Ovary (tissue), 9 donors: ENCODE results near the gene AFF3. TPM values are rescaled to one million over a fixed set of nuclear protein-coding genes. Genes with fewer than 3 reads are reported as not detected.

Source experiments
- DNase-seq, 5 donors: peaks; one replicate each; pipeline ENCODE4 v3.0.0-alpha.2; 2019 to 2020
- H3K27ac ChIP-seq, 2 donors: fragments of 200-600 bp; one replicate each; pipeline versions ENCODE4 v1.5.1 to v1.8.0; 2019 to 2022
- H3K27me3 ChIP-seq: fragments of 200-600 bp; one replicate; pipeline ENCODE4 v1.8.0; 2022
- H3K36me3 ChIP-seq: fragments of 200-600 bp; sonication (generic); one replicate; pipeline ENCODE4 v1.5.1; 2019
- H3K4me1 ChIP-seq: one replicate; pipeline ENCODE4 v1.8.1; 2013; ENCODE audit warnings: mild to moderate bottlenecking, moderate library complexity; ENCODE audit not compliant: insufficient read depth
- H3K4me3 ChIP-seq: fragments of 200-600 bp; sonication (generic); one replicate; pipeline ENCODE4 v1.5.1; 2017
- H3K9me3 ChIP-seq, 2 donors: fragments of 200-600 bp in 1 of 2; sonication (generic) in 1 of 2; one replicate each; pipeline versions ENCODE4 v1.5.1 to v1.8.1; 2013 to 2019; ENCODE audit warnings: mild to moderate bottlenecking in 1 of 2, moderate library complexity in 1 of 2
- EP300 ChIP-seq: sonication (generic); formaldehyde crosslinking; IDR thresholded peaks from one replicate; pipeline ENCODE4 v1.6.1; 2017; ENCODE audit warnings: antibody characterized with exemption
- POLR2A ChIP-seq: fragments of 450-650 bp; IDR thresholded peaks from one replicate; pipeline ENCODE4 v1.6.1; 2017; ENCODE audit warnings: antibody characterized with exemption, mild to moderate bottlenecking, moderate library complexity
- WGBS, 3 donors: extraction: QIAGEN DNeasy Blood & Tissue Kit in 1 of 3; methylation state at CpG; one replicate each; pipeline versions ENCODE4 v1.1.5 to v1.1.7; 2013 to 2017; 5-methylcytosine and 5-hydroxymethylcytosine counted together
- intact Hi-C, 4 donors: fragments of 100-400 bp; cut with DNase I; formaldehyde crosslinking; loops; one replicate each; pipeline versions ENCODE4 v1.11.0 to v1.15.1; 2022 to 2023
- polyA plus RNA-seq, 2 donors: library from polyadenylated mRNA; stranded (reverse); fragments of 200-250 nt in 1 of 2; fragments of 350-450 nt in 1 of 2; fragmentation: Illumina TruSeq in 1 of 2; extraction: RNeasy Lipid Tissue Mini Kit (QIAGEN cat#74804) in 1 of 2; gene quantifications; one replicate each; pipeline ENCODE4 v1.2.3, GENCODE V29; 2013 to 2014
- total RNA-seq, 7 donors: library from RNA; depleted of rRNA in 2 of 7; stranded (reverse); fragments of >200 nt in 2 of 7; fragmentation: NEBNext Ultra II Directional in 3 of 7; extraction: Animal tissue kit (Norgen Biotek cat#: 25700) in 3 of 7; gene quantifications; one replicate each; pipeline versions ENCODE4 v1.1.0 to v1.2.4, GENCODE V29; 2016 to 2023
- TF ChIP-seq, protein P1 (sequence below), 3 donors: fragments of 450-650 bp in 2 of 3; fragments of 200-600 bp in 1 of 3; IDR thresholded peaks; one replicate each; pipeline versions ENCODE4 v1.5.1 to v1.8.0; 2016 to 2022; ENCODE audit warnings: antibody characterized with exemption in 3 of 3, mild to moderate bottlenecking in 1 of 3
- donor health status: DM: no; HTN: no; CAD: no; lungs with moderate emphysema.
- donor health status: DM: no; HTN: no; CAD: no.
- donor health status: Bipolar disorder and iron deficiency.
- donor health status: DM: yes; HTN: yes; CAD: no.
- donor health status: DM: no; HTN: no; CAD: no.
- donor health status: DM: yes; HTN: yes; CAD: no.

AFF3 gene
- total and polyA plus RNA-seq, 9 donors: 5.9 to 40.8 (median 25.7) TPM

DNA sequence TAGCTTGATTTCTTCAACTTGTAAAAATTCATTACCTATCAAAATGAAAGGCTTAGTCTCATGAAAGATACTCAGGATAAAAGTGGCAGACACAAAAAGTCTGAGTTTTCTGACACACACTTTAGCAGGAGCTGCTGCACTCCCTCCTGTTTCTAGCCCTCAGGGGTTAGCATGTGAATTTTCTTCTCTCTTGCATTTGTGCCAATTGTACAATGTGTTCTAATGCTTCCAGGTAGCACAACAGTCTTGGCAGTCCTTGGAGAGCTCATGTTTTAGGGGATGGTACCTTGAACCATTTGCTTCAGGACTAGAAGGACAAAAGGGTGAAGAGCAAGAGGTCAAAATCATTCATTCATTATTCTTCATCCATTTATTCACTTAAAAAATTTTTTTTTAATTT is 316.8 kb downstream of the AFF3 start:
- intact Hi-C loops: no loop called here
- Histone ChIP-seq H3K4me1 (peaks cover 5% of the 10 kb centered on the region), H3K9me3 (no peaks in the 10 kb centered on the region), H3K36me3 (no peaks in the 10 kb centered on the region), H3K4me3 (no peak overlapping the region), H3K27me3 (no peaks in the 10 kb centered on the region), H3K27ac (no peak overlapping the region)
- no peak for DNase-seq
- TF ChIP-seq, protein P1, sequence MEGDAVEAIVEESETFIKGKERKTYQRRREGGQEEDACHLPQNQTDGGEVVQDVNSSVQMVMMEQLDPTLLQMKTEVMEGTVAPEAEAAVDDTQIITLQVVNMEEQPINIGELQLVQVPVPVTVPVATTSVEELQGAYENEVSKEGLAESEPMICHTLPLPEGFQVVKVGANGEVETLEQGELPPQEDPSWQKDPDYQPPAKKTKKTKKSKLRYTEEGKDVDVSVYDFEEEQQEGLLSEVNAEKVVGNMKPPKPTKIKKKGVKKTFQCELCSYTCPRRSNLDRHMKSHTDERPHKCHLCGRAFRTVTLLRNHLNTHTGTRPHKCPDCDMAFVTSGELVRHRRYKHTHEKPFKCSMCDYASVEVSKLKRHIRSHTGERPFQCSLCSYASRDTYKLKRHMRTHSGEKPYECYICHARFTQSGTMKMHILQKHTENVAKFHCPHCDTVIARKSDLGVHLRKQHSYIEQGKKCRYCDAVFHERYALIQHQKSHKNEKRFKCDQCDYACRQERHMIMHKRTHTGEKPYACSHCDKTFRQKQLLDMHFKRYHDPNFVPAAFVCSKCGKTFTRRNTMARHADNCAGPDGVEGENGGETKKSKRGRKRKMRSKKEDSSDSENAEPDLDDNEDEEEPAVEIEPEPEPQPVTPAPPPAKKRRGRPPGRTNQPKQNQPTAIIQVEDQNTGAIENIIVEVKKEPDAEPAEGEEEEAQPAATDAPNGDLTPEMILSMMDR (IDR thresholded peaks at IDR 0.05): no peak
- no peak for TF ChIP-seq EP300
- TF ChIP-seq POLR2A: no peak

DNA sequence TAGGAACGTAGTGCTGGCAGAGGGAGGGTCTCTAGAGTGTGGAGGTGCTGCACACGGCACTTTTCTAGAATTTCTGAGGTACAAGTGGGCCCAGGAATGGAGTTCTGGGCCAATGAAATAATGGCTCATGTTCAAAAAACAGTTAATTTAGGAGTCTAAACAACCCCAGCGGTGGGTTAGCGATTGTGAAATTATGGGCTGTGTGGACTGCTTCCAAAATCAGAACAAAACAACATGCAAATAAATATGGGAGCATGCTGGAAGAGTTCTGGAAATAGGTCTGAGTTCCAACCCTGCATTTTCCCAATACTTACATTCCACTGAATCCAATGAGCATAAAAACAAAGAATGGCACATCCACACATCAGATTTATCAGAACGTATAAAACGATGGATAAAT is 317.6 kb downstream of the AFF3 start:
- DNase-seq: no peak
- no peaks in the 10 kb centered on the region for H3K9me3 ChIP-seq
- no peak overlapping the region for H3K4me3 ChIP-seq
- intact Hi-C loops: no loop called here
- TF ChIP-seq, protein P1 (IDR thresholded peaks at IDR 0.05): no peak
- TF ChIP-seq EP300: no peak
- no peak for TF ChIP-seq POLR2A
- H3K27me3 ChIP-seq: no peaks in the 10 kb centered on the region
- H3K27ac ChIP-seq: no peak overlapping the region
- WGBS, 3 donors: 33 to 47% (median 39%) methylated on average over 6 of the region's 6 CpGs
- peaks cover 5% of the 10 kb centered on the region for H3K4me1 ChIP-seq
- H3K36me3 ChIP-seq: no peaks in the 10 kb centered on the region

DNA sequence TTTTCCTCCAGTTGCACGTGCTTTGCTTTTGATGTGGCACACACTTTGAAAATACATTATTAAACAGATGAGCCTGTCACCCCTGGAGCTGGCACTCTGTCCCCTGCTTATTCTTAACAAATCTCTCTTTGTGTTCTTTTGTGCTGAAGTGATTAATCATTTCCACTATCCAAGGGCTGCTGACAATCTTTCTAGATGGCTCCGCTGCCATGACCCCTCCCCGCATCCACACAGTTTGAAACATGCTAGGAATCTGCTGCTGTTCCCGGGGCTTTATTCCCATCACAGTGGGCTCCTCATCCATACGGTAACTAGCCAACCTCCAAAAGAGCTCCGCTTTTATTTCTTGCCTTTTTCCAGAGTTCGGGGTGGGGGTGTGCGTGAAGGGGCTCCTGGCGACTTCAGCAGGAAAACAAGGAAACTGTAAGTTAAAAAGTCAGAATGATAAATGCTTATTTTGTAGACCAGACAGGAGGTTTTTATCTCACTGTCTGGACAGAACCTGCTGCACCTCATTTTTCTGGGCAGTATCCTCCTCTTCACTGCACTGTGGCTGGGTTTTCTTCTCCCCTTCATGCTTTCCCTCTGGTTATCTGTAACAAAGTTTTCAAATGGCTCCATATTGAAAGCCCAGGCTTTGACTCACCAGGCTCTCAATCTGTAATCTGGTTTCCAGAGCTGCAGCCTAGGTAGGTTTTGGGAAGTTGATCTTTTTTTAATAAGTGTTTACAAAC is 319.7 kb downstream of the AFF3 start:
- no peaks in the 10 kb centered on the region for H3K27me3 ChIP-seq
- no peaks in the 10 kb centered on the region for H3K9me3 ChIP-seq
- DNase-seq: no peak
- TF ChIP-seq POLR2A (no peak), EP300 (no peak)
- H3K36me3 ChIP-seq: no peaks in the 10 kb centered on the region
- WGBS, 3 donors: 74 to 85% (median 81%) methylated on average over 9 of the region's 9 CpGs
- peaks cover 5% of the 10 kb centered on the region for H3K4me1 ChIP-seq
- intact Hi-C loops: no loop called here
- H3K27ac ChIP-seq: no peak overlapping the region
- no peak overlapping the region for H3K4me3 ChIP-seq

DNA sequence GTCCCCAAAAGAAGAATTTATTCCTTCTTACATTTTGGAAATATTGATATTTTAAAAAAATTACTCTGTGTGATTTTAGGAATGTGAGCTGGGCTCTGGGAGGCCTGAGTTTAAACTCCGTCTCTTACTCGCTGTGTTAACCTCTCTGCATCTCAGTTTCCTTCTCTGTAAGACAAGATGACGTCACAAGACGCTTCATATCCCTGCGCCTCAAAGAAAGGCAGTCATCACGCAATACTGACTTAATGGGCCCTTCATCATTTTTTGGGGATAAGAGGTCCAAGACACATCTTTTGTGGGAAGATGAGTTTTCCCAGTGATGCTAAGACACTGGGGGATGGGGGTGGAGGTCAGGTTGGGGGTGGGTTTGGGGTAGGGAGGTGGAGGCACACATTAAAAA is 320.4 kb downstream of the AFF3 start:
- H3K9me3 ChIP-seq: no peaks in the 10 kb centered on the region
- intact Hi-C loops: no loop called here
- 92 to 98% (median 96%) methylated on average over 6 of the region's 6 CpGs for WGBS, 3 donors
- H3K4me3 ChIP-seq: no peak overlapping the region
- no peaks in the 10 kb centered on the region for H3K27me3 ChIP-seq
- no peak overlapping the region for H3K27ac ChIP-seq
- DNase-seq: no peak
- TF ChIP-seq, protein P1 (IDR thresholded peaks at IDR 0.05): no peak
- TF ChIP-seq POLR2A (no peak), EP300 (no peak)
- no peaks in the 10 kb centered on the region for H3K36me3 ChIP-seq
- peaks cover 3% of the 10 kb centered on the region for H3K4me1 ChIP-seq

DNA sequence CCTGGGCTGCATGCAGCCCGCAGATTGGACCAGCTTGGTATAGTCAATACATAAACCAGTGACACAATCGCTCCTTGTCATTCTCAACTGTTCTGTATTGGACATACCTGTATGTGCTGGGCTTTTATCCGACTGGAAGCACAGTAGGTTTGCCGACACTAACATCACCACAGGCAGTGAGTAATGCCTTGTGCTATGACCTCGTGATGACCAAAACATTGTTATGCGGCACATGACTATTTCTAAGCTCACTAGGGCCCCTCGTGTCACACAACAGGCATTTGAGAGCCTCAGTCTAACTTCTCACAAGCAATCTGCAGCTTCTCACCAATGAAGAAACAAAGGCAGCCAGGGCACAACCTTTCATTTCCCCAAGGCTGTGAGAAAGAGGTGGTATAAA is 320.8 kb downstream of the AFF3 start:
- no peak overlapping the region for H3K4me3 ChIP-seq
- 88 to 94% (median 92%) methylated on average over 7 of the region's 7 CpGs for WGBS, 3 donors
- intact Hi-C loops: no loop called here
- no peaks in the 10 kb centered on the region for H3K36me3 ChIP-seq
- H3K9me3 ChIP-seq: no peaks in the 10 kb centered on the region
- no peak overlapping the region for H3K27ac ChIP-seq
- H3K27me3 ChIP-seq: no peaks in the 10 kb centered on the region
- TF ChIP-seq, protein P1 (IDR thresholded peaks at IDR 0.05): no peak
- TF ChIP-seq POLR2A (no peak), EP300 (no peak)
- no peak for DNase-seq
- H3K4me1 ChIP-seq: peaks cover 2% of the 10 kb centered on the region
